ENCODE measurements around the gene UTP20.
A peak's percentile ranks its signal among the peaks of the same experiment; 100 is the strongest.
"Not testable (repeated sequence)": the region's sequence is repeated elsewhere in the genome, so short reads cannot be mapped to it uniquely, and the experiment has no call there.

The UTP20 gene

DNA sequence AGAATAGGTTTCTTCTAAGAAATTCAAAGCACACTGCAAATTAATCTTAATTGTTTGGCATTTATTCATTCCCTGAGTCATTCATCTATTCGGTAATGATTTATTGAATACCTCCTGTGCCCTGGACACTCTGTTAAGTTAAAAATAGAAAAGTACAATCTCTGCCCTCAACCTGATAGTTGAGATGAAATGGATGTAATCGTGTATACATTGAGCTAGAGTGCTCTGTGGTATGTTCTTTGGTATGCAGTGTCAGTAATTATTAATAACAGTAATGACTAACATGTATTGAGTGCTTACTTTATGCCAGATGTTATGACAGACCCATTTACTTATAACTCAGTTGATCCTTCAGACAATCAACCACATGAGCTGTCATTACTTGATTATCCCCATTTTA, 47.6 kb downstream of the UTP20 start:
- DNase-seq = no peak

DNA sequence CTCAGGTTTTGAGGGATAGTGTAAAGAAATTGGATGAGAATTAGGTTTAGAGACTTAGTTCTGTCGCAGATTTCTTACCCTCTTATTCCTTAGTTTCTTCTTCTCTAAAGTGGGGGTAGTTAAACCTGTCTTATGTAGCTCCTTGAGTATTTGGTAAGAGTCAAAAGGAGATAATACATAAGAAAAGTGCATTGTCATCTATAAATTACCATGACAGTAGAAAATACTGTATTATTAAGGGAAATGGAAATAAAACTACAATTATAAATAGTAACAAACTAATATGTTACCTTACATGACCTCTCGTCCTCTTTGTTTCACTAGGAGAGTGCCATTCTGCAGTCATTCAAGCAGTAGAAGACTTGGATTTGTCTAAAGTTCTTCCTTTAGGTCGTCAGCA, 49.0 kb downstream of the UTP20 start:
- DNase-seq = no peak

DNA sequence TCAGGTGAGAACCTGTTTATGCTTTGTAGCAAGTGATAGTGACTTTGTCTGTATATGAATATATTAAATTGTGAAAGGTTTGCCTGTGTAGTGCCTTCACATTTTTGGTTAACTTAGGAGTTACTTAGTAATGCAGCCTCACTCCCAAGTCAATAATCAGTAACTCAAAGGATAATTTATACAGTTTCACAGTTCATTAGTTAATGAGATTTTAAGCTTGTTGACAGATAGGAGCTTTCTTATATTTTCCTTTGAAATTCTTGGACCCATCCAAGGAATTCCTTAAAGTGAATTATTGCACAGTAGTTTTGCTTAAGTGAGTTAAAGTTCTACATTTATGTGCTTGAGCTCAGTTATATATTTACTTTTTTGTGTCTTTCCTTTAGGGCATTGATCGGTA, 50.7 kb downstream of the UTP20 start:
- no peak for DNase-seq

DNA sequence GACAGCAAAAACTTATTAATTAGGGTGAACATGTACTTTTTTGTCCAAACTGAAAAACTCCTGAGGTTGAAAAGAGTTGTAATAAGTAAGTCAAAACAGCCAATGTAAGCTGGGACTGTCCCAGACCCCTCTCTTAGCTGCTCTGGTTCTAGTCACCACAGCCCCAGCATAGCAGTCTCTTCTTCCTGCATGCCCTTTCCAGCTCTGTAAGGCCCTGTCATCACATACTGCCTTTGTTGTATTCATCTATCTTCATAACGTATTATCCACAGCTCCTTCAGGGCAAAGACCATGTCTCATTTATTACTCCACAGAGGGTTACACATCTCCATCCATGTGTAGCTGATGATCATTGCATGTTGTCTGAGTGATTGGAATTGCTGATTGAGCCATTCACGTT, 56.5 kb downstream of the UTP20 start:
- DNase-seq = no peak

DNA sequence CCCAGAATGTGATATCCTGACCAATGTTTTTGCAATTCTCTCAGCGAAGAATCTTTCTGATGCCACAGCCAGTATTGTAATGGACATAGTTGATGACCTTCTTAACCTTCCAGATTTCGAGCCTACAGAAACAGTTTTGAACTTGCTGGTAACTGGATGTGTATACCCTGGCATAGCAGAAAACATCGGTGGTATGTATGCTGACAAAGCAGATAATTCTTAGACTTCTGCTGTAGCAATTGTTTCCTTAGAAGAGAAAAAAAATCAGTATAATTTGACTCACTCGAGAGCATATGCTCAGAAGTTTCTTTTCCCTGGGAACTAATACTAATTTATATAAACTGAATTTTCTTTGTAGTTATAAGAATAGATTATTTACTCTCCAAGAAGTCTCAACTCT, 58.2 kb downstream of the UTP20 start:
- DNase-seq = no peak

DNA sequence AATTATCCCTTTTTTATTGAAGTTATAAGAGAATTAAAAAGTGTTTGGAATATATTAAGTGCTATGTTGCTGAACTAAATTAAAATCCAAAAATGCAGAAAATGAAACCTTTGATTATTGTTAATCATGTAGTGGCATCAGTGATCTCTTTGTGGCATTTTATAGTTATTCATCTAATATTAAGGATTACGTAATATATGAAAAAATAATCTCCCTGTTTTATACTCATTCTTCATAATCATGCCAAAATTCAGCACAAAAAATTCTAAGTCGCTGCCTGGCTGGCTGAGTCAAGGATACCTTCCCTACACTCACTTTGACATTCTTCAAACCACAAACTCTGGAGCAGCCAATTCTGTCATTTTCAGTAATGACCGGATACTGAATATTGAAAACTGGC, 64.0 kb downstream of the UTP20 start:
- DNase-seq = no peak

DNA sequence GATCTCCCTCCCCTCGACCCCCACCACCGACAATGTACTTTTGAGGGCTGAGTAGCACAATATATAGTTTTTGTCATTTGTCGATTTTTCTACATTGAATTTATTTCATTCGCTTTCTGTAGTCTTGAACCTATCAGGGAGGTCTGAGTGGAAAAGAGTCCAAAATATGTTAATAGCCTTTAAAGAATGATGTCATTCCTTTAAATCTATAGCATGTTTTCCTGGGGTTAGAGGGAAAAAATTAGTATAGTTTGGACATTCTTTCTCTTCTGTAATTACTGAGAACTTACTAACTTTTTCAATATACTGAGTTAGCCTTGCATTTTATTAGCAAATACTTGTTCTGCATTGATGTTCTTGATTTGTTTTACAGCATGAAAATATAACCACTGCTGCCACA, 71.8 kb downstream of the UTP20 start:
- no peak for DNase-seq

DNA sequence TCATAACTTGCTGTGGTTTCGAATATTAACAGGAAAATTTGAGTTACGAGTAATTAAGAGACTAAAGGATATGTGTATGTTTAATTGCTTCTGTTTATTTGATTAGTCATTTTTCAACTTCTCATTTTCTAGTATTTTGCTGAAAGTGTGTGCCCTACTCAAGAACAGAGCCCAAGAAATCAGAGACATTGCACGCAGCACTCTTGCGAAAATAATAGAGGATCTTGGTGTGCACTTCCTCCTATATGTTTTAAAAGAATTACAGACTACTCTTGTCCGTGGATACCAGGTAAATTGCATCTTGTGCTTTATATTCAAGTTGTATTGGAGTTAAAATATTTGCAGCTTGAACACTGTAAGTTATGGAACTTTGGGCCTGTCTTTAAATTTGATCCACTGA, 76.9 kb downstream of the UTP20 start:
- no peak for DNase-seq

DNA sequence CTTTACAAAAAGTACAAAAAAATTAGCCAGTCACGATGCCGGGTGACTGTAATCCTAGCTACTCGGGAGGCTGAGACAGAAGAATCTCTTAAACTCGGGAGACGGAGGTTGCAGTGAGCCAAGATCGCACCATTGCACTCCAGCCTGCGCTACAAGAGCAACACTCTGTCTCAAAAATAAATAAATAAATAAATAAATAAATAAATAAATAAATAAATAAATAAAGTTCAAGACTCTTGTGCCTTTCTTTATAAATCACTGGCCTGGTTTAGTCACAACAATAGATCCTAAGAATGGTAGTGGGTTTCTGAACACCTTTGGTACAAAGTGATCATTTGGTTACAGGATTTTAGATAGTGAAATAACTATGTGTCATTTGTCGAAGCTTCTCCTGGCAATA, 81.5 kb downstream of the UTP20 start:
- DNase-seq = no peak

DNA sequence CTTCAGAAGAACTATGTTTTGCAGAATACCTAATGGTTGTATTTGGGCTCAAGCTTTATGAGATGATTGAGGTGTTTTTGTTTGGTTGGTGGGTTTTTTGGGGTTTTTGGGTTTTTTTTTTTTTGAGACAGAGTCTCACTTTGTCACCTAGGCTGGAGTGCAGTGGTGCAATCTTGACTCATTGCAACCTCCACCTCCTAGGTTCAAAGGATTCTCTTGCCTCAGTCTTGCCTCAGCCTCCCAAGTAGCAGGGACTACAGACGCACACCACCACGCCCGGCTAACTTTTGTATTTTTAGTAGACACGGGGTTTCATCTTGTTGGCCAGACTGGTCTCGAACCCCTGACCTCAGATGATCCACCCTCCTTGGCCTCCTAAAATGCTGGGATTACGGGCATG, 88.1 kb downstream of the UTP20 start:
- no peak for DNase-seq

DNA sequence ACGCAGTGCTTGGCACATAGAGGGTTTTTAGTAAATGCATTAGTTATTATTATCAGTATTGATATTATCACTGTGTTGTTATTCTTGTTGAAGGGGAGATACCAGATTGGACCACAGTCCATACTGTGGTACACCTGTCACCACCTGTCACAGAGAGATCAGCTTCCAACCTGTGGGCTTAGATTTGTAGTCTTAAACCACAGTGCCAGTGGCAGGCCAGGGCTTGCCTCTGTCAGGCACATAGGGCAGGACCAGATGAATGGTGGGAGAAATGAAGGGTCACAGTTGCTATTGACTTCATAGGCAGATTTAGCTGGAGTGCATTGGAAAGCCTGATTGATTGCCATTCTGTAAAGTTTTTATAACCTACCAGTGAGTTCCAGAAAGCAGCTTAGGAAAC, 92.5 kb downstream of the UTP20 start:
- no peak for DNase-seq

DNA sequence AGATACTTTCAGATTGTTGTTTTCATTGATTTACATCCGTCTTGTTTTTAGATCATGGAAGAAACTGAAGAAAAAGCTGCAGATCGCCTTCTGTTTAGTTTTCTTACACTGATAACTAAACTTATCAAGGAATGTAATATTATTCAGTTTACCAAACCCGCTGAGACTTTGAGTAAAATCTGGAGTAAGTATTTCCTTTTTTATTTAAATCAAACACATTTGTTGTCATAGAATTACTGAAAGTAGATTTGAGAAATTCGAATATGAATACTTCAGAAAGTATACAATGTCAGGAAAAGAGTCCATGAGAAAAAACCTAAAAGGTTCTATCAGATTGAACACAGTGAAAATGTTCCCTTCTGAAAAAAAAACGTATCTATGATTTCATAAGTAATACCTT, 95.7 kb downstream of the UTP20 start:
- no peak for DNase-seq

DNA sequence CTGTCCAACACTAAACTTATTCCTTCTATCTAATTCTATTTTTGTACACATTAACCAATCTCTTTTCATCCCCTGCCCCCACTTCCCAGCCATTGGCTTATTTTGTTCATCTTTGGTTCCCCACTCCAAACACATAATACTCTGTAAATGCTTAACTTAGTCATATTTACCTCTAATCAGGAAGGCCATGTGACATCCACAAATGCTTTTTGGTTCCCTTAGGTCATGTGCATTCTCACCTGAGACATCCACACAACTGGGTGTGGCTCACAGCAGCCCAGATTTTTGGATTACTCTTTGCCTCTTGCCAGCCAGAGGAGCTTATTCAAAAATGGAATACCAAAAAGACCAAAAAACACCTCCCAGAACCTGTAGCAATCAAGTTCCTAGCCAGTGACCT, 99.2 kb downstream of the UTP20 start:
- DNase-seq = no peak

DNA sequence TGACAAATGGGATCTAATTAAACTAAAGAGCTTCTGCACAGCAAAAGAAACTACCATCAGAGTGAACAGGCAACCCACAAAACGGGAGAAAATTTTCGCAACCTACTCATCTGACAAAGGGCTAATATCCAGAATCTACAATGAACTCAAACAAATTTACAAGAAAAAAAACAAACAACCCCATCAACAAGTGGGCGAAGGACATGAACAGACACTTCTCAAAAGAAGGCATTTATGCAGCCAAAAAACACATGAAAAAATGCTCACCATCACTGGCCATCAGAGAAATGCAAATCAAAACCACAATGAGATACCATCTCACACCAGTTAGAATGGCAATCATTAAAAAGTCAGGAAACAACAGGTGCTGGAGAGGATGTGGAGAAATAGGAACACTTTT, 111.3 kb downstream of the UTP20 start:
- not testable (repeated sequence) for DNase-seq

DNA sequence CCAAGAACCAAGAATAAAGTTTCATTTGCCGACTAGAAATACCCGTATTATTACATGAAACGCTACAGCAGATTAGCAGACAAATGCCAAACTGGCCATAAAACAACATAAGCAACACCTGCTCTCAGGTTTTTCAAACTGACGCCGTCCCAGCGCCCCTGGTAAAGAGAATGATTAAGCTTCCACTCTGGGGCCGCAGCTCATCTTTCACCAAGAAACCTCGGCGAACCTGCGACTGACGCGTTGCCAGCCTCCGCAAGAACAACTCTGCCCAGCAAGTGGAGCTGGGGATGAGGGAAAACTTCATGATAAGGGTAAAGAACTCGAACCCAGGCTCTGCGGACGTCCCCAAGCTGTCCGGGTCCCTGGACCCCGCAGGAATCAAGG, 127.1 kb downstream of the UTP20 start:
- no peak for DNase-seq

DNA sequence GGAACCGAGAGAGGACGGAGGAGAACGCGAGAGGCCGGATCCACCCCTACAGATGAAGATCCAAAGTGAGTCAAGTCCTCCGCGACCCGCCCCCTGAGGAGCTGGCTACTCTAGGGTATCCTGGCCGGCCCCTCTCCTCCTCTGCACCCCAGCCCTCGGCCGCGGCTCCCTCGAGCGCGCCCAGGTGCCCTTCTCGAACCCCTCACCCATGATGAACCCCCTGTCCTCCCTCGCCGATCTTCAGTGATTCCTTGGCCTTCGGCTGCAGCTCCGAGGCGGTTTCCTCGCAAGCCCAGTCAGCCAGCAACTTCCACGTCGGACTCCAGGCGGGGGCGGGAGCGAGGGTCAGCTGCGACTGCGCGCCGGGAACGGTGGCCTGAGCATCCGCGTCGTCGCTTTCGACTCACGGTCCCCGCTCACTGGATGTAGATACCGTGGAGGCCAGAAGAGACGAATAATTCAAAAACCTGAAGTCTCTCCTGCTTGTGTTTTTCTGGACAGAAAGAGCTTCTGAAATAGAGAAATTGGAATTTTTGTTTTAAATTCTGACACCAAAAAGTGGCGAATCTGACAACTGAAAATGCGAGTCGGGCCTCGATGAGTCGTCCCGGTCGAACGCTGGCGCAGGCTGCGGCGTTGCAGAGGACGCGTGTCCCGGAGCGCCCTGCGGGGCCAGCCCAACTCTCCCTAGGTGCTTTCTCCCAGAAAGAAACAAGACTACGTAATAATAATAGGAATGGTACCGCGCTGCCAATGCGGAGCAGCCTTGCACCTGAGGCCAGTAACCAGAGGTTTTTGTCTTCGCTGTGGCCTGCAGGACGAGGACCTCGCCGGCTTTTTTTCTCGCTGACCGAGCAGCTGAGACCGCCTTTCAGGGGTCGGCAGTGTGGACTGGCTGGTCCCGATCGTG, 127.8 kb downstream of the UTP20 start, which contains the start of gene ARL1:
TSS of gene ARL1 (minus strand) at position 337 of the 910 bp plus-strand sequence. CDS start at position 210, 127 bp downstream.
- DNase-seq = peak; percentile 59

DNA sequence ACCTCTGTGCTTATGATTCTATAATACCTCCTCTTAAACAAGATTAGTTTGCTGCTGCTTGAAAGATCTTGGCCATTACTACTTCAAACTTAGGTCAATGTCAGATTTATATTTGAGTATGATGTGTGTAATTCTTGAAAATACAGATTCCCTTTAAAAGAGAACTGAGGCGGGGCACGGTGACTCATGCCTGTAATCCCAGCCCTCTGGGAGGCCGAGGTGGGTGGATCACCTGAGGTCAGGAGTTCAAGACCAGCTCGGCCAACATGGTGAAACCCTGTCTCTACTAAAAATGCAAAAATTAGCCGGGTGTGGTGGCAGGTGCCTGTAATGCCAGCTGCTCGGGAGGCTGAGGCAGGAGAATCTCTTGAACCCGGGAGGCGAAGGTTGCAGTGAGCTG, 130.3 kb downstream of the UTP20 start:
- DNase-seq = not testable (repeated sequence)

DNA sequence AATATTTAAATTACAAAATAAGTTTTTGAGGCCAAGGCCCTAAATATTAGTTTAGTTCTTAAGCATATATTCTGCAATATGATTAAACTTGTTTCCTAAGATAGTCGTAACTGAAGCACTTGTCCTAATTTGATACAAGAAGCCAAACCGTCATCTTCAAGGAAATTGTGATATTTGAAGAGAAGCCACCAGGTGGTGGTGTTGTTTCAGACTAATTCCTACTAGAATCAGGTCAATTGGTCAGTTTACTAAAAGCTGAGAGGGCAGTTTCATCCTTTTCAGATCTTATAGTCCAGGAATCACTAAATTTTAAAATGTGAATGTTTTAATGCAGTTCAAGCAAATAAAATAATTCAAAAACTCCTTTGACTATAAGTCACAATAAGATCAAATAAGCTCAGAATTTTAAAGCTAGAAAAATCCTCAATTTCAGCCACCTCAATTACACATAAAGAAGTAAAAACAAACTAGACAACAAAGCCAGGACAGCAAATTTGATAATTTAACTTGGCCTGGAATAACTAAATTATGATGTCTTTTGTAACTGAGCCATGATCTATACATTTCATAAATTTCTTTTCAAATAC, 134.7 kb downstream of the UTP20 start:
- DNase-seq = no peak

DNA sequence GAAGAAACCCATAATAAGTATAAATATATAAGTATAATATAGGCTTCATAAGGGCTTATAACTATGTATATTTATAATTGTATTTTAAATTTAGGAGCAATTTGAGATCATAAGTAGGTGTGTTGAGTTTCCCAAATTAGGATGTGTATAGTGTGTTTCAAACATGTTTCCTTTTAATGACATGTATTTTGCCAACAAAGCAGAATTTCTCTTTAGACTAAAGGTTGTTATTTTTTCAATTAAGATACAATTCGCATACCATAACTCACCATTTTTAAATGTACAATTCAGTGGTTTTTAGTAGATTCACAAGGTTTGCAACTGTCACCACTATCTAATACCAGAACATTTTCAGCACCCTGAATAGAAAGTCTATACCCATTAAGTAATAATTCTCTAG, 135.3 kb downstream of the UTP20 start:
- DNase-seq = no peak

DNA sequence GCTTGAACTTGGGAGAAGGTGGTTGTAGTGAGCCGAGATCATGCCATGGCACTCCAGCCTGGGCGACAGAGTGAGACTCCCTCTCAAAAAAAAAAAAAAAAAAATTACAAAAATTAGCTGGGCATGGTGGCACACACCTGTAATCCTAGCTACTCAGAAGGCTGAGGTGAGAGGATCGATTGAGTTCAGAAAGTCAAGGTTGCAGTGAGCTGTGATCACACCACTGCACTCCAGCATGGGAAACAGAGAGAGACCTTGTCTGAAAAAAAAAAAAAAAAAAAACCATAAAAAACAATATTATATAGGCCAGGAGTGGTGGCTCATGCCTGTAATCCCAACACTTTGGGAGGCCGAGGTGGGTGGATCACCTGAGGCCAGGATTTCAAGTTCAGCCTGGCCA, 142.2 kb downstream of the UTP20 start:
- DNase-seq = not testable (repeated sequence)

DNA sequence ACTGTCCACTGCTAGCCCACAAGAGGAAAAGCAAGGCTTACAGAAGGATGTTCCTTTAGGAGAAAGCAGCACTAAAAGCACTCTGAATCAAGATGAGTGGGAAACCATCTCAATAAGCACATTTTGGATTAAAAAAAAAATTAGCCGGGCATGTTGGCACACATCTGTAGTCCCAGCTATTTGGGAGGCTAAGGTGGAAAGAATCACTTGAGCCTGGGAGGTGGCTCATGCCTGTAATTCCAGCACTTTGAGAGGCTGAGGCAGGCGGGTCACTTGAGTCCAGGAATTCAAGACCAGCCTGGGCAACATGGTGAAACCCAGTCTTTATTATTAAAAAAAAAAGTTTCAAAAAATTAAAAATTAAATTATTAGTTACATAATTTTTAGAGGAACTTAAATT, 144.7 kb downstream of the UTP20 start:
- no peak for DNase-seq

DNA sequence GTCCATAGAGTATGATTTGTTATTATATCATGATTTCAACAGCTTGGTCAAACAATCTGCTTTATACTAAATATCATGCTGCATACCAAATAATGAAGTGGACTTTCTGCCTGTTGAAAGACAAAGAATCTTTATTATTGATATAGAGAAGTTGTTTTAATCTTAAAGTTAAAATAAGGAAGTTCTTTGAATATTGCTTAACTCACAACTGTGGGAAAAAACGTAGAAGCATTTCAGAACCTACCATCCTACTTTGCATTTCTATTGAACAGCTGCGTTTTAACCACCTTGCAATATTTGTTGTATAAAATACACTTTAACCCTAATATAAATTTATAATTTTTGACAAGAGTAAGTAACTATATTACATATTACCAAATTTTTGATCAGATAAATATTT, 150.6 kb downstream of the UTP20 start:
- no peak for DNase-seq

DNA sequence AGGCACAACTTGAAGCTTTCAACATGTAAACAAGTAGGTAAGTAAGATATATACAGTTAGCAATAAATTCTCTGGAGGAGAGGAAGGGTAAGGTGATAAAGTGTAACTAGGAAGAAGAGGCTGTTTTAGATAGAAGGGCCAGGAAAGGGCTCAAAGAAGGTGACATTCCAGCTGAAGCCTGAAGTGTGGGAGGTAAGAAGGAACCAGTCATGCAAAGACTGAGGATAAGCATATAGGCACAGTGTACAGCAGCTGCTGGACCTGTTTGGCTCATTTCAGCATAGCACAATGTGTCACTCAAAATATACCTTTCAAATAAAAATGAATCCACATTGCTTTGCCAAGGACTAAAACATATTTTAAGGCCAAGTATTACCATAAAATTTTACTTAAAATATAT, 156.2 kb downstream of the UTP20 start:
- DNase-seq = no peak
